ENCODE measurements around the gene MLN. TPM values are rescaled to one million over a fixed set of nuclear protein-coding genes. Genes with fewer than 3 reads are reported as not detected.

Gene MLN
- total and polyA plus RNA-seq, 2 of the 4 experiments (the other 2 are of a cell fraction): not detected

GRCh38 chr6:33788694-33789549, 14.9 kb downstream of the MLN start, which contains the start of gene LEMD2:
Gene LEMD2 (minus strand): TSS chr6:33789130. CDS start chr6:33789116, 14 bp downstream.
- H3K27ac ChIP-seq (ENCODE audit: insufficient read depth, low read length): peak within 1 kb of the TSS; percentile 88
- dilution Hi-C loops (cut with HindIII; ENCODE audit: low sequenced_read_pairs, unreplicated experiment): no loop called here
- POLR2A ChIA-PET (ENCODE audit: unreplicated experiment): no interaction called here

More at GRCh38 chr6:33788694-33789549, 14.9 kb downstream of the MLN start, which contains the start of gene LEMD2:
- CTCF ChIA-PET: no interaction called here
- peak within 1 kb of the TSS; percentile 93 to 95 for H4K8ac ChIP-seq (ENCODE audit: low read depth in 2 of 2, low read length in 2 of 2)
- peak within 1 kb of the TSS; percentile 77 for H3K4me3 ChIP-seq (ENCODE audit: insufficient read depth, low read depth, low read length)
- peaks cover 28 to 50% of the 10 kb centered on the region in 2 experiments; a peak in 3 of 4 replicates for H3K79me1 ChIP-seq (ENCODE audit: low read depth in 1 of 2, low read length in 2 of 2)
- no peaks in the 10 kb centered on the region for H3K9me3 ChIP-seq (ENCODE audit: control insufficient read depth, insufficient read depth, low read length)
- H3K4me2 ChIP-seq (ENCODE audit: low read depth, low read length): peak within 1 kb of the TSS; percentile 89
- peak within 1 kb of the TSS; percentile 84 for H3K4ac ChIP-seq (ENCODE audit: low read depth, low read length)
- H3K23ac ChIP-seq (ENCODE audit: low read depth, low read length): peak within 1 kb of the TSS; percentile 61
- intact Hi-C loops (cut with micrococcal nuclease) (loop anchor here (2.0 to 5.0 kb wide), 3 partner anchors 16 to 238 kb away; no protein-coding TSS in a partner anchor), in situ Hi-C loops (cut with MboI; ENCODE audit: low sequenced_read_pairs) (no loop called here)
- WGBS, 2 experiments (ENCODE audit: extremely low coverage in 2 of 2, insufficient read length in 1 of 2): 1% methylated on average over 47 of the region's 86 CpGs; no CpG with 5 or more reads in 1 of the 2 experiments
- peak within 1 kb of the TSS; percentile 97 for H4K5ac ChIP-seq (ENCODE audit: low read depth, low read length)
- peak within 1 kb of the TSS; percentile 71 for H3K56ac ChIP-seq (ENCODE audit: extremely low read depth, insufficient read depth, low read length)
- peak within 1 kb of the TSS; percentile 97; the same call in 2 of the 3 replicates for H2BK15ac ChIP-seq (ENCODE audit: low read depth, low read length)
- peak within 1 kb of the TSS; percentile 92 for H3K9ac ChIP-seq (ENCODE audit: low read depth, low read length)
- peaks cover 6% of the 10 kb centered on the region for H3K27me3 ChIP-seq (ENCODE audit: control insufficient read depth, insufficient read depth, low read length)
- H3K9me1 ChIP-seq (ENCODE audit: insufficient read depth, low read length): peaks cover 14% of the 10 kb centered on the region; the same call in 1 of the 2 replicates
- H4K20me1 ChIP-seq (ENCODE audit: insufficient read depth, low read length): peaks cover 30% of the 10 kb centered on the region
- H4K91ac ChIP-seq (ENCODE audit: insufficient read depth, low read depth, low read length): peak within 1 kb of the TSS; percentile 74
- H2BK120ac ChIP-seq (ENCODE audit: low read depth, low read length): peak within 1 kb of the TSS; percentile 46
- no TSS peak for BruUV-seq (replicated peaks)
- H2BK20ac ChIP-seq (ENCODE audit: low read depth, low read length): peak within 1 kb of the TSS; percentile 79
- peak within 1 kb of the TSS; percentile 93 for H2AK5ac ChIP-seq (ENCODE audit: low read depth, low read length)
- peak within 1 kb of the TSS; percentile 90 for H2AK9ac ChIP-seq (replicated peaks; ENCODE audit: low read depth, low read length, poor library complexity)
- H3K18ac ChIP-seq (ENCODE audit: low read depth, low read length): peak within 1 kb of the TSS; percentile 68
- DNase-seq (peak; percentile 94), ATAC-seq (ENCODE audit: low read depth) (peak; percentile 93)
- peak; percentile 42; the same call in 1 of the 2 replicates for TF ChIP-seq FOS (IDR thresholded peaks at IDR 0.05; ENCODE audit: low read depth, low read length)
- peak; percentile 28; the same call in 1 of the 2 replicates for TF ChIP-seq CHD1 (IDR thresholded peaks at IDR 0.05; ENCODE audit: low read depth, low read length)
- 0 out of 2 replicates have a peak, but pooled peaks have one; percentile 17 for TF ChIP-seq RFX5 (IDR thresholded peaks at IDR 0.05; ENCODE audit: low read depth, low read length)
- no peak for TF ChIP-seq CEBPB (IDR thresholded peaks at IDR 0.05; ENCODE audit: low read depth, low read length)
- peak; percentile 71 for TF ChIP-seq POLR2A (IDR thresholded peaks at IDR 0.05; ENCODE audit: low read depth, low read length)
- TF ChIP-seq RAD21 (IDR thresholded peaks at IDR 0.05; ENCODE audit: low read length): no peak
- TF ChIP-seq NFE2L2 (IDR thresholded peaks at IDR 0.05; ENCODE audit: low read depth, low read length): peak; percentile 29; the same call in 1 of the 2 replicates
- peak; percentile 100 for TF ChIP-seq MAZ (IDR thresholded peaks at IDR 0.05; ENCODE audit: borderline replicate concordance, low read depth, low read length)
- TF ChIP-seq USF2 (IDR thresholded peaks at IDR 0.05; ENCODE audit: low read depth, low read length): peak; percentile 37; the same call in 1 of the 2 replicates
- no peak for TF ChIP-seq MAFK (IDR thresholded peaks at IDR 0.05; ENCODE audit: low read depth, low read length)
- peaks cover 13% of the 10 kb centered on the region for H3K36me3 ChIP-seq (ENCODE audit: control insufficient read depth, insufficient read depth, low read length)
- peak within 1 kb of the TSS; percentile 86 for H2BK5ac ChIP-seq (ENCODE audit: low read depth, low read length, poor library complexity, severe bottlenecking)
- H2AFZ ChIP-seq (replicated peaks; ENCODE audit: low read length, poor library complexity): peak within 1 kb of the TSS; percentile 86
- peaks cover 13% of the 10 kb centered on the region for H3K4me1 ChIP-seq (ENCODE audit: control insufficient read depth, insufficient read depth, low read length)
- H3K14ac ChIP-seq (replicated peaks; ENCODE audit: low read depth, low read length): peak within 1 kb of the TSS; percentile 84
